HCEC 1CT (cell line): ENCODE results near the gene OS9.
"Not testable (repeated sequence)": the region's sequence is repeated elsewhere in the genome, so short reads cannot be mapped to it uniquely, and the experiment has no call there.

Experiments used
- DNase-seq: peaks from one replicate; pipeline ENCODE4 v3.0.0-alpha.2; 2017

OS9 gene

DNA sequence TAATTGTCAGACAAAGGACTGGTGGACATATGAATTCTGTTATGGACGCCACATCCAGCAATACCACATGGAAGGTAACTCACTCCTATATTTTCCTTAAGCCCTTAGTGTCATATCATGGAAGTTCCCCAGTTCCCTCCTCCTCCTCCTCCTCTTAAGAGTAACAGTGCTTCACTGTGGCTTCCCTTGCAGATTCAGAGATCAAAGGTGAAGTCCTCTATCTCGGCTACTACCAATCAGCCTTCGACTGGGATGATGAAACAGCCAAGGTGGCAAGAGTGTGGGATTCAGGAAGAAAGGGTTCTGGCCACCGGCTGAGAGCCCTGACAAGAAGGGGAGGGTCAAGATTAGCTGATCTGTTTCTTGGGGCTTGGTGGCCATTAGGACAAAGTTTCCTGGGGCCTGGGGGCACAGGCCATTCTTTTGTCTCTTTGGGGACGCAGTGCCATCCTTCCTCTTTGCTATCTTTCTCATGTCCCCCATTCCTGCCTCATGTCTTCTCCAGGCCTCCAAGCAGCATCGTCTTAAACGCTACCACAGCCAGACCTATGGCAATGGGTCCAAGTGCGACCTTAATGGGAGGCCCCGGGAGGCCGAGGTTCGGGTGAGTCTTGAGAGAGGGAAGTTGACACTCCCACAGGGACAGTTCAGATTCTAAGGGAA, 2.0 kb downstream of the OS9 start:
- no peak for DNase-seq

DNA sequence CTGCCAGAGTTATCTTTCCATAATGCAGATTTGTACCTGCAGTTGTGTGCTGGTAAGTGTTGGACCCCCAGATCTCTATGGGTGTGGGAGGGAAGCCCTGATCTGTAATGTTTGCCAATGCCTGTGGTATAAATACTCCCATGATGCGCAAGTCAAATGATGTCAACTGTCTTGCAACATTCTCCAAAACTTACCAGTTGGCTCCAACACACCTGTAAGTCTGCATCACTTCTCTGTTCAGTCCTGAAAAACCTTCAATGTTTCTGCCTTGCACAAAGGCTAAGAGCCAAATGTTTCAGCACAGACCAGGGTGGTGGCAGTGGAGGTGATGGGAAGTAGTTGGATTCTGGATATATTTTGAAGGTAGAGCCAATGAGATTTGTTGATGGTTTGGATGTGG, 3.1 kb downstream of the OS9 start:
- DNase-seq = no peak

DNA sequence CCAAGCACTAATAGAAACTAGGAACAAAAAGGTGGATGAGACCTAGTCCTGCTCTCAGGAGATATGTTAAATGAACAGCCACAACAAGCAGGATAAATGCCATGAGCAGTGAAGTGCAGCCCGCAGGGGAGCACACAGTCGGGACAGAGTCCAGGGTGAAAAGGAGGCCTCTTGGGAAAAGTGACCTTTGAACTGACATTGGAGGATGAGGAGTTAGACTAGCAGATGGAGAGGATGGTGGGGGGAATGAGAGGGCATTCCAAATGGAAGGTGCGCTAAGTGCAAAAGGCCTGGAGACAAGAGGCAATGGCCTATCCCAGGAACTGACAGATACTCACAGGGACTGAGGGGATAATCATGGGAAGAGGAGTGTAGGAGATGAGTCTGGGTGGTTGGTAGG, 4.5 kb downstream of the OS9 start:
- DNase-seq = no peak

DNA sequence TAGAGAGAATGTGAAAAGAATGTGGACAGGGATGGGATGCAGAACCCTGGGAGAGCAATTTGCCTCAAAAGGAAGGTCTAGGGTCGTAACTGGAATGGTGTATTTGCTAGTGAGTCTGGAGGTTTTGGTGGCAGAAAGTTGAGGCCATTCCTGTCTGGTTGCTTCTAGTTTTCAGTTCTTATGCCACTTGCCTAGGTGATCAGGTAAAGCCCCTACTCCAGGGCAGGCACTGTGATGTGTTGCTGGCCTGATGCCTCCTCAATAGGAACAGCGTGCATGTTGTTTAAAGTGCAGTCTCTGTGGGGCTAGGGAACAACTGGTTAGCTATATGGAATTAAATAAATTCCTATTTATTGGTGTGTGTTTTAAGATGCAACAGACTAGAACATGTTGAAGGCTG, 6.4 kb downstream of the OS9 start:
- no peak for DNase-seq

DNA sequence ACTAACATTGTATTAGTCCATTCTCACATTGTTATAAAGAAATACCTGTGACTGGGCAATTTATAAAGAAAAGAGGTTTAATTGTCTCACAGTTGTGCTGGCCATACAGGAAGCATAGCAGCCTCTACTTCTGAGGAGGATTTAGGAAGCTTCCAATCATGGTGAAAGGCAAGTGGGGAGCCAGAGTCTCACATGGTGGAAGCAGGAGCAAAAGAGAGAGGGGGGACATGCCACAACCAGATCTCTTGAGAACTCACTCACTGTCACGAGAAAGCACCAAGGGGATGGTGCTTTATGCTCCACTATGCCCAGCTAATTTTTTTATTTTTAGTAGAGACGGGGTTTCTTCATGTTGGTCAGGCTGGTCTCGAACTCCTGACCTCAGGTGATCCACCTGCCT, 13.3 kb downstream of the OS9 start:
- DNase-seq = no peak

GRCh38 chr12:57708296-57708695, 14.4 kb downstream of the OS9 start:
- DNase-seq = no peak

DNA sequence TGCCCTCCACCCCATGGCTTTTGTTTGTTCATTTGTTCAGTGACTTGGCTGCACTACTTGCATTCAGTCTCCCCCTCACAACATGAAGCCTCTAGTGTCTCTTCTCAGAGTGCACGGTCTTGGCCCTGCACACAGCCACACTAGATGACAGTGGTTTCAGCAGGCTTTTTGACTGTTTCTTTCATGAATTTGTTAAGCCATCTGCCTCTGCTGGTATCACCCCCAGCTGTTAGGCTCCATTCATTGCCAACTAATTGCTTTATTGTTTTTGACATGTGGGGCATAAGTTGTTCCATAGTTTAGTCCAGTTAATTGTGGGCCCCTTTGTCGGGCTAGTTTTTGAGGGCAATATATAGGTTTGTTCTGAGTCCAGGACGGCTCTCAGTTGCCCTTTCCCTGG, 18.8 kb downstream of the OS9 start:
- no peak for DNase-seq

DNA sequence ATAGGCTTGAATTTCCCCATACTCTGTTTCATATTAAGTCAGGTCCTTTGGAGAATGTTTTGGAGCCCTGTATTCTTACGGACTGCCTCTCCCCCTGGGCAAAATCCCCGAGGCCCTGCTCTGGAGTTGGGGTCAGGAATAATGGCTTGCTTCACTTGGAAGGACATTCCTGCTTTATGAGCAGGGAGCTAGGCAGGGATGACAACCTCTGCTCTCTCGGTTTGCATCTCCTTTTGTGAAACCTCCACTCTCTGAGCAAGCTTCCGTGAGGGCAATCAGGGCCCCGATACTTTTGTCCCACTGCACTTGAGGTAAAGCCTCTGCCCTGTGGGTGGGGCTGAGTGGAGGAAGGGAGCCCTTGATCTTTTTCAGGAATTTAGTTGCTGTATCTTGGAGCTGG, 19.3 kb downstream of the OS9 start:
- no peak for DNase-seq

GRCh38 chr12:57715036-57715748, 21.3 kb downstream of the OS9 start:
- not testable (repeated sequence) for DNase-seq

- no peak for DNase-seq
Observed at GRCh38 chr12:57715786-57716185, 21.9 kb downstream of the OS9 start.

- DNase-seq = no peak
Observed at GRCh38 chr12:57716305-57716704, 22.4 kb downstream of the OS9 start.

GRCh38 chr12:57717131-57717530, 23.2 kb downstream of the OS9 start:
- DNase-seq = no peak

DNA sequence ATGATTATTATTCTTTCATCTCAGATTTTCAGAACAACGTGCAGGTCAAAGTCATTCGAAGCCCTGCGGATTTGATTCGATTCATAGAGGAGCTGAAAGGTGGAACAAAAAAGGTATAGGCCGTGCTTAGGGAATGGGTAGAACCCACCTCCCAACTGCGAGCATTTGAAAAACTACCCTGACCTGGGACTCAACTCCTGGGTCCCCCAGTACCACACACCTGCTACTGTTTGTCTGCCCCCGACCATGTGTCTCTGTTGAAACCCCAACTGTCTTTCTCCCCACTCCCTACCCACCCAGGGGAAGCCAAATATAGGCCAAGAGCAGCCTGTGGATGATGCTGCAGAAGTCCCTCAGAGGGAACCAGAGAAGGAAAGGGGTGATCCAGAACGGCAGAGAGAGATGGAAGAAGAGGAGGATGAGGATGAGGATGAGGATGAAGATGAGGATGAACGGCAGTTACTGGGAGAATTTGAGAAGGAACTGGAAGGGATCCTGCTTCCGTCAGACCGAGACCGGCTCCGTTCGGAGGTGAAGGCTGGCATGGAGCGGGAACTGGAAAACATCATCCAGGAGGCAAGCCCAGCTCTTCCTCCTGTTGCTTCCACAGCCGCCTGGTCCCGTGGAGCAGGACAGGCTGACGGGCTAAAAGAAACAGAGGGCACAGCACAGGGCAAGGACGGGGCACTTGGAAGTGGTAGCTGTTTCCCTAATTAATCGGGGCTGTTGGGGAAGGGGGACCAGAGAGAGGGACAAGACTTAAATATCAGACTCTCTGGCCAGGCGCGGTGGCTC, 24.1 kb downstream of the OS9 start:
- DNase-seq = no peak

DNA sequence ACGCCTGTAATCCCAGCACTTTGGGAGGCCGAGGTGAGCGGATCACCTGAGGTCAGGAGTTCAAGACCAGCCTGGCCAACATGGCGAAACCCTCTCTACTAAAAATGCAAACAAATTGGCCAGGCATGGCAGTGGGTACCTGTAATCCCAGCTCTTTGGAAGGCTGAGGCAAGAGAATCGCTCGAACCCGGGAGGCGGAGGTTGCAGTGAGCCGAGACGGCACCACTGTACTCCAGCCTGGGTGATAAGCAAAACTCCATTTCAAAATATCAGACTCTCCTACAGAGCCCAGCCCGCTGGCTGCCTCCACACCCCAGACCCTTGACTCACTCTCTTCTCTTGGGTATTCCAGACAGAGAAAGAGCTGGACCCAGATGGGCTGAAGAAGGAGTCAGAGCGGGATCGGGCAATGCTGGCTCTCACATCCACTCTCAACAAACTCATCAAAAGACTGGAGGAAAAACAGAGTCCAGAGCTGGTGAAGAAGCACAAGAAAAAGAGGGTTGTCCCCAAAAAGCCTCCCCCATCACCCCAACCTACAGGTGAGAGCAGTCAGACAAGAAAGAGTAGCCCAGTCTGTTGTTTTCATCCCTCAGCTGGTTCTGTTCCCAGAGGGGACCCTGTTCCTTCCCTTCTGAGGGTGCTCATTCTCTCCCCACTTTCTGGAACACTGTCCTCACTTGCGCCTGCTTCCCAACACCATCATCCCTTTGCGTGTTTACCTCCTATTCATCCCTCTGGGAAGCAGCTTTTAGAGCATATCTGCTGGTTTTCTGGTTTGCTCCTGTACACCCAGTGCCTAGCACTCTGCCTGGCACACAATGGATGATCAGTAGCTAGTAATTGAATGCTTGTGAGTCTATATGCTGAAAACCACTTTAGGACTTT, 25.0 kb downstream of the OS9 start:
- no peak for DNase-seq

DNA sequence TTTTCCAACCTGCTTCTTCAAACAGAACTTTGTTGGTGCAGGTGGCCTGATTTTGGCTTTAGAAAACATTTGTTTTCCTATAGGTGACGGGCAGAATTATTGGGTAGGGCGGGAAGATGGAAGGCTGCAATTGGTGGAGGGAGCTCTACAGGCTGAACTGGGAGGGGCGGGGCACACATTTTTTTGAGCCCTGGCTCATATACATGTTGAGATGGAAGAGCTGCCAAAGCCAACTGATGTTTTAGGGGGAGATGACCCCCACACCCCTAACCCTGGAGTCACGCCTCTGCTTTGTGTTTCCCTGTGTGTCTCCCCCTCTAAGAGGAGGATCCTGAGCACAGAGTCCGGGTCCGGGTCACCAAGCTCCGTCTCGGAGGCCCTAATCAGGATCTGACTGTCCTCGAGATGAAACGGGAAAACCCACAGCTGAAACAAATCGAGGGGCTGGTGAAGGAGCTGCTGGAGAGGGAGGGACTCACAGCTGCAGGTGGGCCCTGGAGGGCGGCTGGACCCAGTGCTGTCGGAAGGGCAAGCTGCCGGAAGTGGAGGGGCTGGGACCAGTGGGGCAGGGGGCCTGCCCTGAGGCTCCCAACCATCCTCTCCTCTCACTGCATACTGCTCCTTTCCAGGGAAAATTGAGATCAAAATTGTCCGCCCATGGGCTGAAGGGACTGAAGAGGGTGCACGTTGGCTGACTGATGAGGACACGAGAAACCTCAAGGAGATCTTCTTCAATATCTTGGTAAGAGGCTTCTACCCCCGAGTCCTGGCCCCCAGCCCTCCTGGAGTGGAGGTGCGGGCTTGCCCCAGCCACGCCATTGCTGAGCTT, 26.1 kb downstream of the OS9 start:
- DNase-seq = no peak

DNA sequence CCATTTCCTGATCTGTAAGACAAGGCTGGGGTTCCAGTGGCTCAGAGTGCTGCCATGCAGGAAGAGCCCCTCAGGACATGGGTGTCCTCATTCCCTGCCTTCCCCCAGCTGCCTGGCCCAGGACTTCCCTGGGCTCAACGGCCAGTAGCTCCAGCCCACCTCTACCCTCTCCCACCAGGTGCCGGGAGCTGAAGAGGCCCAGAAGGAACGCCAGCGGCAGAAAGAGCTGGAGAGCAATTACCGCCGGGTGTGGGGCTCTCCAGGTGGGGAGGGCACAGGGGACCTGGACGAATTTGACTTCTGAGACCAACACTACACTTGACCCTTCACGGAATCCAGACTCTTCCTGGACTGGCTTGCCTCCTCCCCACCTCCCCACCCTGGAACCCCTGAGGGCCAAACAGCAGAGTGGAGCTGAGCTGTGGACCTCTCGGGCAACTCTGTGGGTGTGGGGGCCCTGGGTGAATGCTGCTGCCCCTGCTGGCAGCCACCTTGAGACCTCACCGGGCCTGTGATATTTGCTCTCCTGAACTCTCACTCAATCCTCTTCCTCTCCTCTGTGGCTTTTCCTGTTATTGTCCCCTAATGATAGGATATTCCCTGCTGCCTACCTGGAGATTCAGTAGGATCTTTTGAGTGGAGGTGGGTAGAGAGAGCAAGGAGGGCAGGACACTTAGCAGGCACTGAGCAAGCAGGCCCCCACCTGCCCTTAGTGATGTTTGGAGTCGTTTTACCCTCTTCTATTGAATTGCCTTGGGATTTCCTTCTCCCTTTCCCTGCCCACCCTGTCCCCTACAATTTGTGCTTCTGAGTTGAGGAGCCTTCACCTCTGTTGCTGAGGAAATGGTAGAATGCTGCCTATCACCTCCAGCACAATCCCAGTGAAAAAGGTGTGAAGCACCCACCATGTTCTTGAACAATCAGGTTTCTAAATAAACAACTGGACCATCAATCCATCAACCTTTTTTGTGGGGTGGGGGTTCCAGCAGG, 27.0 kb downstream of the OS9 start:
- DNase-seq = no peak

DNA sequence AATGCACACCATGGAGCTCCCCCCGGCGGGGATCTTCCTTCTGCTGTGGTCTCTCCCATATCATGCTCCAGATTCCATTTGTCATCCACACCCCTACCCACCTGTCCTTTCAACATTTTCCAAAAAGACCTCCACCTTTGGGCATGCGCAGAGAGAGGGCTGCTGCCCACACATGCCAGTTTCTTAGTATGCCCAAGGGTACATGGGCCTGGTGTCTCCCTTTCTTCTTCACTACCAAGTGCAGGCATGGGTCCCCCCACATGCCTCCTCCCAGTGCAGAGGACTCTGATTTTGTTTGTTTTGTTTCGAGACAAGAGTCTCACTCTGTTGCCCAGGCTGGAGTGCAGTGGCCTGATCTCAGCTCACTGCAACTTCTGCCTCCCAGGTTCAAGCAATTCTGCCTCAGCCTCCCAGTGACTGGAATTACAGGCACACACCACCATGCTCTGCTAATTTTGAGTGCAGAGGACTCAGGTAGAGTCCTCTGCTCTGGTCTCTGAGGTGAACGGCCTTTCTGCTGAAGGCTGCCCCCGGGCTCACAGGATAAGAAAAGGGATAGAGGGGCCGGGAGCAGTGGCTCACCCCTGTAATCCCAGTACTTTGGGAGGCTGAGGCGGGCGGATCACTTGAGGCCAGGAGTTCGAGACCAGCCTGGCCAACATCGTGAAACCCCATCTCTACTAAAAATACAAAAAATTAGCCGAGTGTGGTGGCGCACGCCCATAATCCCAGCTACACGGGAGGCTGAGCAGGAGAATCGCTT, 28.1 kb downstream of the OS9 start:
- not testable (repeated sequence) for DNase-seq

DNA sequence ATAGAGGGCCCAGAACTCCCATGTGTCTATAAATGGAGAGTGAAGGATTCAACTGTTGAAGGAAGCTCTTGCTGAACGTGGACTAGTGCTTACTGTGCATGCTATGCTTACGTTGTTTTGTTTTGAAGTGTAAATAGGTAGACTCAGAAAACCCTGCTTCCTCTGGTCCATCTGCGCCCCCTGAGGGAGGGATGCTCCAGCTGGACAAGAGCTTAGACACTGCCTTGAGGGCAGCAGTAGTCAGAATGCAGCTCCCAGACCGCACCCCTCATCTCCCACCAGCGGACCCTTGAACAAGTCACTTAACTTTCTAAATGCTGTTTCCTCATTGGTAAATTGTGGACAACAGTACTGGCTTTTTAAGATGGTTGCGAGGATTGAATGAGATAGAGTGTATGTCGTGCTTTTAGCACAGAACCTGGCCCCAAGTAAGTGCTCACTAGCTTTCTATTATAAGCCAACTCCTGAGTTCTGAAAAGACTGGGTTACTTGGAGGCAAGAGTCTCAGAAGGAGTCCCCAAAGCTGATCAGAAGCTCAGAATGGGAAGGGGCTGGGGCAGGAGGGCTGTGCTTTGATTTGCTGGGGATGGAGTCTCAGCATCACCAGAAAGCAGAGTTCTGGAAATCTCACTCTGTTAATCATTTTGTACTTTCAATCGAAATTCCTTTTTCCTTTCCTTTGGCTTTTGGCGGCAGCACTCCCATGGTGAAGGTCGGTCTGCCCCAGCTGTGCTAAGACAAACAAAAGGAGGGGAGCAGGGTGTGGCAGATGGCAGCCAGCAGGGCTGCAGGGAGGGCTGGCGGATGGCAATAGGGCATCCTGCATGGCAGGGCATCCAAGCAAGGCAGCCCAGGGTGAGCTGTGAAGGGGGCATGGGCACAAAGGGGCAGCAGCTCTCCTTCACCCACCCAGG, 29.0 kb downstream of the OS9 start:
- DNase-seq = no peak

DNA sequence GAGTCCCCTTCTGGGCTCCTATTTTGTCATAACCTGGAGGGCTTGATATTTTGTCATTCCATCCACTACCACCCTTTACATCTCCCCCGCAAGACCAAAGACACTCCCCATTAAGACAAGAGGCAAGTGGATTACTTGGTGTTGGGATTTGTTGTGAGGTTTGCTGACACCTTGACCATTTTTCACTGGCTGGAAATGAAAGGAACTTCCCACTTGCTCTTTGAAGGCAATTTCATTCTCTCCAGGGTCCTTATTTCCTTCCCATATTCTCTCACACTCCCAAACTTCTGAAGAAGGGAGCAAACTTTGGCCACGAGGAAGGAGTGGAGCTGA, 29.7 kb downstream of the OS9 start:
- DNase-seq = no peak
